Urothelium cell line (cell line): ENCODE data around the gene EIF4G3.
"Not testable (repeated sequence)": the region's sequence is repeated elsewhere in the genome, so short reads cannot be mapped to it uniquely, and the experiment has no call there.

Source experiments
- DNase-seq: peaks from one replicate; pipeline ENCODE4 v3.0.0; 2011; ENCODE audit warnings: low spot score, mixed read lengths
- FAIRE-seq: peaks from 2 replicates; lab custom pipeline; 2011; peaks lifted over from hg19 to GRCh38; lab: Jason Lieb, UNC

The EIF4G3 gene

DNA sequence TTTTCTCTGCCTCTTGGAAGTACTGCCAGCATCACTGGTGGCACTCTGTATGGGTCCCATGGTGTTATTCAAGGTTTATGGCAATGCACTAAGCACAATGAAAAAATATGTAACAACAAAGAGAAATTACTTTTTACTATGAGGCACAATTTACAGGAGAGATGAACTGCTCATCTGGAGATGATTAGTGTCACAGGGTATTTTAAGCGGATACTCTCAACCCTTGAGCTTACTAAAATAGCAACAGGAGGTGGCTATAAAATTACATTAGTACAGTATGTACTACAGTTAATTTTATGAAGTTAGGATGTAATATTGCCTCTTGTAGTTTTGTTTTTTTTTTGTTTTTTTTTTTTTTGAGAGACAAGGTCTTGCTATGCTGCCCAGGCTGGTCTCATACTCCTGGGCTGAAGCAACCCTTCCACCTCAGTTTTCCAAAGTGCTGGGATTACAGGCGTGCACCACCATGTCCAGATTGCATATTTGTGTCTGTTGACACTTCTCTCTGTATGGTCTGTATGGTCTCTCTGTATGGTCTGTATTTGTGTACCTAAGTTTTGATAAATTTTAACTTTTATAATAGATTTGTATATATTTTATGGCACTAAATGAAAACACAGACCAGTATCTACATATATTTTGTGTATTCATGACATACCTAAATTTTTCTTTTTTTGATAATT, 214.0 kb downstream of the EIF4G3 start:
- DNase-seq (no peak), FAIRE-seq (no peak)

GRCh38 chr1:20958430-20958829, 218.3 kb downstream of the EIF4G3 start:
- DNase-seq (no peak), FAIRE-seq (no peak)

DNA sequence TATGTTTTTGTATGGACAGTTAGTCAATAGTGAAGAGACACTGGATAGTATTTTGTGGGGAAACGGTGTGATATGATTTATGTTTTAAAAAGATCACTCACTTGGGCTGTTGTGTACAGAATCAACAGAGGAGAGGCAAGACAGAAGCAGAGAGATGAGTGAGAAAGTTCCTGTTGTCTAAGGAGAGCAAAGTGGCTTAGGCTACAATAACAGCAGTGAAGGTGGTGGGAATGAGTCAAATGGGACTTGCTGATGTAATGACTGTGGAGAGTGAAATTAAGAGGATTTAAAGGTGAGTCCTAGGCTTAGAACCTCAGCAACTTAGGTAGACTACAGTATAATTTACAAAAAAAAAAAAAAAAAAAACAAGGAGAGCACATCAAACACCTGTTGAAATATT, 220.4 kb downstream of the EIF4G3 start:
- FAIRE-seq (no peak), DNase-seq (no peak)

GRCh38 chr1:20950679-20951078, 226.0 kb downstream of the EIF4G3 start:
- FAIRE-seq (no peak), DNase-seq (no peak)

GRCh38 chr1:20949871-20950590, 226.7 kb downstream of the EIF4G3 start:
- DNase-seq (no peak), FAIRE-seq (no peak)

DNA sequence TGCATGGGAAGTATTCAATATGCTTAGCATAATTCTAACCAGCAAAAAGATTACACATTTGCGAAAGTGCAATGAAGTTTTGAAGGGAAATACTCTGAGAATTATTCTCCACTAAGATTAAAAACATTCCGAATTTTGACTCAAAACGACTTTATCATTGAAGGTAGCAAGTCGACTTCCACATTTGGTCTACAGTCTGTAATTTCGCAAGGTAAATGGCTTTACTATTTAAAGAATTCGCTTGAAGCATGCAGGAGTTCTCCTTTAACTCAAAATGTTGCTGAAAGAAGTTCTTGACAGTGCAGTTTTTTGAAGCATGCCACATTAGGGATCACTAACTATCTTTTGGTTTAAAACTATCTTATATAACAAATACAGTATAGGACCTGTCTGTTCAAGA, 228.6 kb downstream of the EIF4G3 start:
- no peak for DNase-seq
- no peak for FAIRE-seq

DNA sequence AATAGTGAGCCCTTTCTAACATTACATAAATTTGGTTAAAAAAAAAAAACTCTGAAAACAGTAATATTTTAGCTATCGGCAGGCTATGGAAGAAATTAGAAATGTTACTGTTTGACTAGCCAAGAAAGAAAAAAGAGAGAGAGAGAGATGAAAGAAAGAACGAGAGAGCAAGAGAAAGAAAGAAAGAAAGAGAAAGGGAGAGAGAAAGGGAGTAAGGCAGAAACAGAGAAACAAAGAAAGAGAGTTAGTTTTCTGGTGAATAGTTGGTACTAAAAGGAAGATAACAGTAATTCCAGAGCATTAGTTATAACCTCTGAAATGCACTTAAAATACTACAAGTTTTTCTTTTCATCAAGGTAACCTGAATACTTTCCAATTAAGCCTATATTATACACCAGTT, 229.3 kb downstream of the EIF4G3 start:
- DNase-seq (no peak), FAIRE-seq (no peak)

DNA sequence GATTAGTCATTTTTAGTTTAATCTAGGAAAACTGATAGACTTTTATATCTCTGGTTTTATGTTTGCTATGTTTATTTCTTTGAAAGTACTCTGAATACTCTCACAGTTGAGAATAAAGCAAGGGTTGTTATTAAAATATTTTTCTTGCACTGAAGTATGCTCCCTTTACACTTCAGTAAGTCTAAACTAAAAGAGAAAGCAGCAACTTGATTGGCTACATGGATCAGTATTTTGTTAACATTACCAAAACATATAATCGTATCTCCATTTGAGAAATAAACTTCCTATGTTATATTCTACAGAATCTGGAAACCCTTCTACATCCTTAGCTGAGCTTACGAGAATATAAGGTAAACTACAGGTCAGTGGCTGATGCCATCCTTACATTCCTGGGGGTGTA, 240.1 kb downstream of the EIF4G3 start:
- no peak for DNase-seq
- FAIRE-seq: no peak

- DNase-seq (no peak), FAIRE-seq (no peak)
Measured at GRCh38 chr1:20936216-20936615, 240.5 kb downstream of the EIF4G3 start.

- no peak for FAIRE-seq
Measured at GRCh38 chr1:20935717-20936116, 241.0 kb downstream of the EIF4G3 start.

GRCh38 chr1:20932437-20932977, 244.2 kb downstream of the EIF4G3 start:
- DNase-seq (no peak), FAIRE-seq (no peak)

More at GRCh38 chr1:20935717-20936116, 241.0 kb downstream of the EIF4G3 start:
- no peak for DNase-seq

GRCh38 chr1:20931930-20932436, 244.7 kb downstream of the EIF4G3 start:
- FAIRE-seq (no peak), DNase-seq (no peak)

DNA sequence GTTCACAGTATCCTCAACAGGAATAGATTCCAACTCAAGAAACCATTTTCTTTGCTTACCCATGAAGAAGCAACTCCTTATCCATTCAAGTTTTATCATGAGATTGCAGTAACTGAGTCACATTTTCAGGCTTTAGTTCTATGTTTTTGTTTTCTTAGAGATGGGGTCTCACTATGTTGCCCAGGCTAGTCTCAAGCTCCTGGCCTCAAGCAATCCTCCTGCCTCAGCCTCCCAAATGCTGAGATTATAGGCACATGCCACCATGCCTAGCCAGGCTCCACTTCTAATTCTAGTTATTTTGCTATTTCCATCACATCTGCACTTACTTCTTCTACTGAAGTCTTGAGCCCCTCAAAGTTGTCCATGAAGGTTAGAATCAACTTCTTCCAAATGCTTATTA, 246.3 kb downstream of the EIF4G3 start:
- DNase-seq (no peak), FAIRE-seq (no peak)

- FAIRE-seq: no peak
- no peak for DNase-seq
Measured at GRCh38 chr1:20928146-20928545, 248.6 kb downstream of the EIF4G3 start.

- no peak for DNase-seq
- FAIRE-seq: no peak
Measured at GRCh38 chr1:20921285-20921684, 255.4 kb downstream of the EIF4G3 start.

- no peak for FAIRE-seq
- no peak for DNase-seq
Measured at GRCh38 chr1:20913242-20913641, 263.5 kb downstream of the EIF4G3 start.

- FAIRE-seq, DNase-seq: not testable (repeated sequence)
Measured at GRCh38 chr1:20907526-20907925, 269.2 kb downstream of the EIF4G3 start.

- no peak for FAIRE-seq
- no peak for DNase-seq
Measured at GRCh38 chr1:20903437-20903836, 273.3 kb downstream of the EIF4G3 start.

DNA sequence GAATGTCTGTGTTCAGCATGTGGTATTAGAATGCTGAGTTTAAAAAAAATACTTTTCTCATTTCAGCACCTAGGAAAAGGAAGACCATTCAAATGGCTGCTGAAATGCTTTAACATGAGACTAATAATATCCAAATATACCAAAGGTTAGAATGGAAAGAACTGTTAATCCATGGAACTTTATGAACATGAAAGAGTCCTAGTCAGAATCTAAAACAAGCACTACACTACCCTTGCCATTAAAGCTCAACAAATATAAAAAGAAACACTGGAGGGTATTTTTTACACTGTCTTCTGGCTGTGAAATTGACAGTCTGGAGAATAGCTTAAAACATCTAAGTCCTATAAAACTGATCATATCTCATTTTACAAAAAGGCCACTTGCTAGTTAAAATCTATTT, 276.6 kb downstream of the EIF4G3 start:
- no peak for FAIRE-seq
- DNase-seq: no peak

GRCh38 chr1:20899154-20899972, 277.3 kb downstream of the EIF4G3 start:
- DNase-seq (no peak), FAIRE-seq (no peak)

- DNase-seq (no peak), FAIRE-seq (no peak)
Measured at GRCh38 chr1:20896826-20897225, 279.9 kb downstream of the EIF4G3 start.
